Mucosa of descending colon (tissue), 3 donors: Measurements from ENCODE around the gene ZNF789. TPM values are rescaled to one million over a fixed set of nuclear protein-coding genes. Genes with fewer than 3 reads are reported as not detected.

Source experiments
- ATAC-seq: fragments of 200-7000 bp; cut with Tn5 transposase; one replicate; pipeline ENCODE4 v1.9.1; 2020; ENCODE audit warnings: mild to moderate bottlenecking, moderate library complexity
- DNase-seq, 3 donors: peaks; one replicate each; pipeline ENCODE4 v3.0.0-alpha.2; 2020
- H3K36me3 ChIP-seq: fragments of 200-600 bp; one replicate; pipeline ENCODE4 v1.8.0; 2021; ENCODE audit warnings: low read depth, mild to moderate bottlenecking
- H3K4me1 ChIP-seq: fragments of 200-600 bp; one replicate; pipeline ENCODE4 v1.8.0; 2021; ENCODE audit warnings: low read depth, mild to moderate bottlenecking
- H3K4me3 ChIP-seq: fragments of 200-600 bp; one replicate; pipeline ENCODE4 v1.8.0; 2021; ENCODE audit warnings: mild to moderate bottlenecking
- H3K9me3 ChIP-seq: fragments of 200-600 bp; one replicate; pipeline ENCODE4 v1.8.0; 2021; ENCODE audit warnings: mild to moderate bottlenecking
- CTCF ChIP-seq: fragments of 200-600 bp; IDR thresholded peaks from one replicate; pipeline ENCODE4 v1.8.0; 2022; ENCODE audit warnings: antibody characterized with exemption, mild to moderate bottlenecking
- intact Hi-C, 2 donors: fragments of 100-400 bp; cut with DNase I in 1 of 2; cut with micrococcal nuclease in 1 of 2; formaldehyde crosslinking; loops; one replicate each; pipeline versions ENCODE4 v1.11.0 to v1.11.1; 2022; cut with DNase I, micrococcal nuclease
- total RNA-seq, 3 donors: library from RNA; stranded (reverse); fragmentation: NEBNext Ultra II Directional in 2 of 3; extraction: Animal tissue kit (Norgen Biotek cat#: 25700) in 2 of 3; gene quantifications; one replicate each; pipeline versions ENCODE4 v1.2.1 to v1.2.4, GENCODE V29; 2021 to 2023
- donor health status: DM: no; HTN: no; CAD: no; lungs with moderate emphysema.
- donor health status: DM: no; HTN: no; CAD: no.
- donor health status: DM: no; HTN: yes; CAD: no.

The ZNF789 gene
- total RNA-seq, 3 donors from 2014 or later: 12.3 to 25.4 (median 23.4) TPM

DNA sequence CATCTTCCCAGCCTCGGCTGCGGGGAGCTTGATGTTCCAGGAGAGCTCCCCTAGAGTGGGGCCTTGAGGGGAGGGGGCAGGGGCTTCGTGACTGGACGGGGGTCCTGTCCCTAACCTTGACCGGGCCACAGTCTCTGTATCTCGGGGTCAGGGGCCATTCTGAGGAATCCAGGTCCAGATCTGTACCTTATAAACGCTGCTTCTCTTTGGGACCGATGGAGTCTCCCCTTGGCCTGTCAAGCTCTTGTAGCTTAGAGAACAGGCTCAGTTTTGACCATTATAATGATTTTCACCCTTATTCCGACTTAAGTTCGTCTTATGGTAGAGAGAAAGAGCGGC lies 32.6 kb downstream of the ZNF789 start:
- DNase-seq (no peak), ATAC-seq (no peak)
- Histone ChIP-seq H3K4me3 (peak overlapping the region; percentile 59), H3K9me3 (no peaks in the 10 kb centered on the region), H3K36me3 (no peaks in the 10 kb centered on the region), H3K4me1 (peaks cover 37% of the 10 kb centered on the region)
- intact Hi-C loops: no loop called here
- no peak for TF ChIP-seq CTCF

DNA sequence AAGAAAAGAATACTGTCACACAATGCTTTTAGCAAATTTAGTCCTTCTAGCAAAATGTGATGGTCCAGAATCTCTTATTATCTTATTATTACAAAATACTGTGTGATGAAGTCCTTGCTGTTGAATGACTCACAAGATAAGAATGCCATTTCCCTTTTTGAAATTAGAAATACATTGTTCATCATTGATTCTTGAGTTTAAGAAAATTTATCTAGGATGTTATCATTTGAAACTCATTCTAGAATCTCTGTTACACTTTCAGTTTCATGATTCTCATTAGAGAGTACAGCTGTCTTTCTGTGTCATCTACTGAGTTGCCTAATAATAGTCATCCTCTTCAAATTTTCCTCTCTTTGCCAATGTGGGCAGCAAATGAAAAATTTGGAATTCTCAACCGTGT lies 41.4 kb downstream of the ZNF789 start:
- Histone ChIP-seq H3K36me3 (no peaks in the 10 kb centered on the region), H3K9me3 (no peaks in the 10 kb centered on the region), H3K4me1 (no peaks in the 10 kb centered on the region), H3K4me3 (no peak overlapping the region)
- intact Hi-C loops: no loop called here
- no peak for TF ChIP-seq CTCF
- no peak for DNase-seq
- ATAC-seq: no peak

GRCh38 chr7:99521399-99521798 lies 48.7 kb downstream of the ZNF789 start:
- intact Hi-C loops: no loop called here
- DNase-seq (no peak), ATAC-seq (no peak)
- Histone ChIP-seq H3K9me3 (no peaks in the 10 kb centered on the region), H3K4me1 (no peaks in the 10 kb centered on the region), H3K36me3 (peaks cover 5% of the 10 kb centered on the region), H3K4me3 (no peak overlapping the region)
- no peak for TF ChIP-seq CTCF

- ATAC-seq (peak; percentile 57), DNase-seq (peak in 1 of 3 donors; percentile 32)
- peaks cover 5% of the 10 kb centered on the region for H3K36me3 ChIP-seq
- H3K4me1 ChIP-seq: no peaks in the 10 kb centered on the region
- H3K9me3 ChIP-seq: peaks cover 21% of the 10 kb centered on the region
- no peak overlapping the region for H3K4me3 ChIP-seq
- no peak for TF ChIP-seq CTCF
- intact Hi-C loops: no loop called here
These were observed 53.2 kb downstream of the ZNF789 start for GRCh38 chr7:99525713-99526440.

GRCh38 chr7:99531354-99531765 lies 58.7 kb downstream of the ZNF789 start:
- Histone ChIP-seq H3K9me3 (peaks cover 56% of the 10 kb centered on the region), H3K36me3 (peaks cover 8% of the 10 kb centered on the region), H3K4me1 (no peaks in the 10 kb centered on the region), H3K4me3 (no peak overlapping the region)
- TF ChIP-seq CTCF: no peak
- DNase-seq (no peak), ATAC-seq (no peak)
- intact Hi-C loops: no loop called here

GRCh38 chr7:99535667-99536066 lies 63.0 kb downstream of the ZNF789 start:
- intact Hi-C loops: no loop called here
- H3K4me3 ChIP-seq: no peak overlapping the region
- TF ChIP-seq CTCF: no peak
- peaks cover 8% of the 10 kb centered on the region for H3K36me3 ChIP-seq
- DNase-seq: no peak
- H3K4me1 ChIP-seq: no peaks in the 10 kb centered on the region
- ATAC-seq: no peak
- peaks cover 63% of the 10 kb centered on the region for H3K9me3 ChIP-seq
